ENCODE data around the gene CYB5D1.
"Not testable (repeated sequence)": the region's sequence is repeated elsewhere in the genome, so short reads cannot be mapped to it uniquely, and the experiment has no call there.

CYB5D1 gene, protein sequence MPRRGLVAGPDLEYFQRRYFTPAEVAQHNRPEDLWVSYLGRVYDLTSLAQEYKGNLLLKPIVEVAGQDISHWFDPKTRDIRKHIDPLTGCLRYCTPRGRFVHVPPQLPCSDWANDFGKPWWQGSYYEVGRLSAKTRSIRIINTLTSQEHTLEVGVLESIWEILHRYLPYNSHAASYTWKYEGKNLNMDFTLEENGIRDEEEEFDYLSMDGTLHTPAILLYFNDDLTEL

DNA sequence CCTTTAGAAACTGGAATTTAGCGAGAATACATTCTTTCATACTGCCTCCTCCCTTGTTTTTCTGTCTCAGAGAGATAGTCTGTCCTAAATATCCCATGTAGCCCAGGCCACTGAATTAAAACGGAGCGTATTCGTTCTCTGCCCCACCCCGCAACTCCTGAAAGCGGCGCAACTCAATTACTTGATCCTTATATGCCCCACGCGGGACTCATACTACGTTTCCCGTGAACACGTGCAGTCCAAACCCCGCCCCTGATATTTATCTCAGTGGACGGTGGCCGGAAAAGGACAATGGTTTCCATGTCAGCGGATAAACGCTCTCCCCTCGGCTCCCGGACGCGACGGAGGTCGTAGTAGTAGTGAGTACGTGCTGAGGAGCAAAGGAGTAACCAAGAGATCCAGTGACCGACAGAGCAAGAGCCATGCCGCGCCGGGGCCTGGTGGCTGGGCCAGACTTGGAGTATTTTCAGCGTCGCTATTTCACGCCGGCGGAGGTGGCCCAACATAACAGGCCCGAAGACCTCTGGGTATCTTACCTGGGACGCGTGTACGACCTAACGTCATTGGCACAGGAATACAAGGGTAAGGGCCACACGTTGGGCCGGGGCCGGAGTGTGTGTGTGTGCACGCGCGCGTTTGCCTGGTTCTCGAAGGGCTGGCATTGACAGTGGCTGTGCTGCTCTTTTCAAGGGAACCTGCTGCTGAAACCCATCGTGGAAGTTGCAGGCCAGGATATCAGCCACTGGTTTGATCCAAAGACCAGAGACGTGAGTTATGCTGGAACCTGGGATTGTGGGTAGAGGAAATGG is at the start of gene CYB5D1:
TSS of gene CYB5D1 (plus strand) at position 291 of the 809 bp plus-strand sequence. CDS start at position 423, 132 bp downstream.
- in situ Hi-C loops (cut with MboI; ENCODE audit: low sequenced_read_pairs): no loop called here

DNA sequence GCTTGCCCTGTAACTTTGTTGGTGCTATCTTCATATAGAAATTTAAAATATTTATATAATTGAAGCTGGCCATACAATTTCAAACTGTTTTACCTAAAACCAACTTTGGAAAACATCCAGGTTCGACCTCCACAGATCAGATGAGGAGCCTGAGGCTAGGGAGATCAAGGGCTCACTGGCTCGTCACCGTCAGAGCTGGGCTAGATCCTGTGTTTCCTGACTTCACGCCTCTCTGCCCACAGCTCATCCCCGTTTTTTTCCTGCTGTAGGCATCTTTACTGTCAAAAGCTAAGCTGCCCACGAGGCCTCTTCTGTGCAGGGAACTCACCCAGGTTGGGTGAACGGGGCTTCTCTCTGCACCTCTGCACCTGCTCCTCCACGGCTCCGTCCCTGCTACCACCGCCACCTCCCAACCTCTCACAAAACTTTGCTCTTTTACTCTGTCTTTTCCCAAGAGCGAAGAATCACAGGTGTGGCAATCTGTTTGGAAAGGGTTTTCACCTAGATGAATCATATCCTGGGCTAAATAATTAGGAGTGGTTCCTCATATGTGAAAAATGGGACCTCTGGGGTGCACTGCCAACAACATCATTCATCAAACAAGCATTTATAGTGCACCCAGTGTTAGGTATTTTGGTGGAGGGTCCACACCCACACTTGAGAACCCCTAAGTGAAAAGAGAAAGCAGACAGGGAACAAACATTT is 48.6 kb upstream of the CYB5D1 start:
- in situ Hi-C loops (cut with MboI; ENCODE audit: low sequenced_read_pairs): no loop called here

DNA sequence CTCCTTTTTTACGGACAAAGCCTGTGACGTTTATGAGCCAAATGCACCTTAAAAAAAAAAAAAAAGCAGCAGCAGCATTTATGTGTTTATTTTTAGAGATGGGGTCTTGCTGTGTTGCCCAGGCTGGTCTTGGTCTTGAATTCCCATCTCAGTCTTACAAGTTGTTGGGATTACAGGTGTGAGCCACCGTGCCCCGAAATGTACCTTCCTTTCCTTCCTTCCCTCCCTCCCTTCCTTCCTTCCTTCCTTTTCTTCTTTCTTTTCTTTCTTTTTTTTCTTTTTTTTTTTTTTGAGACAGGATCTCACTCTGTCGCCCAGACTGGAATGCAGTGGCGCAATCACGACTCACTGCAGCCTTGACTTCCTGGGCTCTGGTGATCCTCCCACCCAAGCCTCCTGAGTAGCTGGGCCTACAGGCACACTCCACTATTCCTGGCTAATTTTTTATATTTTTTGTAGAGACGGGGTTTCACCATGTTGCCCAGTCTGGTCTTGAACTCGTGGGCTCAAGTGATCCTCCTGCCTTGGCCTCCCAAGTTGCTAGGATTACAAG is 47.9 kb upstream of the CYB5D1 start:
- in situ Hi-C loops (cut with MboI; ENCODE audit: low sequenced_read_pairs): not testable (repeated sequence)

DNA sequence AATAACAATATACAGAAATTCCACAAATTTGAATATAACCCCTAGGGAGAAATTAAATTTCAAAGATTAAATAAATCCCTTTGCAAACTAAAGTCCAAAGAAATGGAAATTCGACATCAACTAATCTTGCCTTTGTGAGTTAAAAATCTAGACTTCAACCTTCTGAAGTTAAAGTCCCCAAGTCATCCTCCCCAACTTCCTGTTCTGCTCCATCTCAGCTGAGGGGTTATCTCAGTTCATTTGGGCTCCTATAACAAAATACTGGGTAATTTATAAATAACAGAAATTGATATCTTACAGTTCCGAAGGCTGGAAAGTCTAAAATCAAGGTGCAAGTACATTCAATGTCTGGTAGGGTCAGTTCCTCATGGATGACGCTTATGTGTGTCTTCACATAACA is 46.6 kb upstream of the CYB5D1 start:
- in situ Hi-C loops (cut with MboI; ENCODE audit: low sequenced_read_pairs): no loop called here

DNA sequence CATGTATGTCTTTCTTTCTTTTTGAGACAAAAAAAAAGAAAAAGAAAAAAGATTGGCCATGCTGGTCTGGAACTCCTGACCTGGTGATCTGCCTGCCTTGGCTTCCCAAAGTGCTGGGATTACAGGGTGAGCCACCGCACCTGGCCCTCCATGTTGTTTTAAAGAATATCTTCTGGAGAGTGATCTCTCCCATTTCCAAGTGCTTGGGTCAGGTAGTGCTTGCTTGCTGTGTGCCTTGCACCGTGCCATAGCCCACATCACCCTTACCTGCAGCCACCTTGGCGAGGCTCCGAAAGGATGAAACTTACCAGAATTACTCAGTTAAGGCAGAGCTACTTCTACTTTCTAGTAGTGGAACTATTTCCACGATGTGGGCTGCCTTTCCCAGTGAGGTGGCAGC is 42.8 kb upstream of the CYB5D1 start:
- in situ Hi-C loops (cut with MboI; ENCODE audit: low sequenced_read_pairs): no loop called here

DNA sequence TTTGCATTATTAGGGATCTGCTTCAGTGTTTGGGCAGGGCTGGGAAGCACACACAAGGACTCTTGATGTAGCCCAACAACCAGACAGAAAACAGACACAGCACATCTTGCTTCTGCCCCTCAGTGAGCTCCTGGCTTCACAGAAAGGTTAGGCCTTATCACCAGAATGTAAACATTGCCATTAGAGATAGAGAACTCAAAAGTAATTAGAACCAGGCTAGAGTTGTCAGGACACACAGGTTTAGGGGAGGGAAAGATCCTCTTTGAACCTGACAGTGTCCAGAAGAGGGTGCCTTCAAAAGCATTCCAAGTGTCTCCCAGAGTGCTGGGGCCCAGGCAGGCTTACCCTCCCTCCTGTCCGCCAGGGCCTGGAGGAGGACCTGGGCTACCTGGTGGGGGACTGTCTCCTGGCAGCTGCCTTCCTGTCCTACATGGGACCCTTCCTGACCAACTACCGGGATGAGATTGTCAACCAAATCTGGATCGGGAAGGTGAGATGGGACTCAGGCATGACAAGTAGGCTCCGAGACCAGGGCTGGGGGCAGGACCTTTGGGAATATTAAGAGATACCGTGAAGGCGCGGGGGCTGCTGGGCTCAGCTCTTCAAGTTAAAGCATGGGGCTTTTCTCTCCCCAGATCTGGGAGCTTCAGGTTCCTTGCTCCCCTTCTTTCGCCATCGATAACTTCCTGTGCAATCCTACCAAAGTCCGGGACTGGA is 40.7 kb upstream of the CYB5D1 start:
- in situ Hi-C loops (cut with MboI; ENCODE audit: low sequenced_read_pairs): no loop called here

DNA sequence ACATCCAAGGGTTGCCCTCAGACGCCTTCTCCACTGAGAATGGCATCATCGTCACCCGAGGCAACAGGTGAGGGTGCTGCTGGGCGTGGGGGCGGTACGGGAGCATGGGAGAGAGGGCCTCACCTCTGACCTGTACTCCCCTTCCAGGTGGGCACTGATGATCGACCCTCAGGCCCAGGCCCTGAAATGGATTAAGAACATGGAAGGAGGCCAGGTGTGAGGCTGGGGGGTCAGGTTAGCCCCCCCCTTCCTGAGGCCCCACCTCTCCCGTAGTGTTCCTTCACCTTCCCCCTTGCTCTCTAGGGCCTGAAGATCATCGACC is 40.2 kb upstream of the CYB5D1 start:
- in situ Hi-C loops (cut with MboI; ENCODE audit: low sequenced_read_pairs): no loop called here

DNA sequence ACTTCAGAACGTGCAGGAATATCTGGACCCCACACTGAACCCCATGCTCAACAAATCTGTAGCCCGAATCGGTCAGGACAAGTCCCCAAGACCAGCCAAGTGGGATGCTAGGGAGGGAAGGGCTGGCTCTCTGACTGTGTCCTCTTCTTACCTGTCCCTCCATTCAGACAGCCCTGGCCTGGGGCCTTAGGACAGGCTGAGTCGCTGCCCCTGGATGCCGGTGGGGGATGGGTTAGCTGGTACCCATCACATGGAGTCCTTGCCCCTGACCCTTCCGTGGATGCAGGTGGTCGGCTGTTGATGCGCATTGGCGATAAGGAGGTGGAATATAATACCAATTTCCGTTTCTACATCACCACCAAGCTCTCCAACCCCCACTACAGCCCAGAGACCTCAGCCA is 39.8 kb upstream of the CYB5D1 start:
- in situ Hi-C loops (cut with MboI; ENCODE audit: low sequenced_read_pairs): no loop called here

DNA sequence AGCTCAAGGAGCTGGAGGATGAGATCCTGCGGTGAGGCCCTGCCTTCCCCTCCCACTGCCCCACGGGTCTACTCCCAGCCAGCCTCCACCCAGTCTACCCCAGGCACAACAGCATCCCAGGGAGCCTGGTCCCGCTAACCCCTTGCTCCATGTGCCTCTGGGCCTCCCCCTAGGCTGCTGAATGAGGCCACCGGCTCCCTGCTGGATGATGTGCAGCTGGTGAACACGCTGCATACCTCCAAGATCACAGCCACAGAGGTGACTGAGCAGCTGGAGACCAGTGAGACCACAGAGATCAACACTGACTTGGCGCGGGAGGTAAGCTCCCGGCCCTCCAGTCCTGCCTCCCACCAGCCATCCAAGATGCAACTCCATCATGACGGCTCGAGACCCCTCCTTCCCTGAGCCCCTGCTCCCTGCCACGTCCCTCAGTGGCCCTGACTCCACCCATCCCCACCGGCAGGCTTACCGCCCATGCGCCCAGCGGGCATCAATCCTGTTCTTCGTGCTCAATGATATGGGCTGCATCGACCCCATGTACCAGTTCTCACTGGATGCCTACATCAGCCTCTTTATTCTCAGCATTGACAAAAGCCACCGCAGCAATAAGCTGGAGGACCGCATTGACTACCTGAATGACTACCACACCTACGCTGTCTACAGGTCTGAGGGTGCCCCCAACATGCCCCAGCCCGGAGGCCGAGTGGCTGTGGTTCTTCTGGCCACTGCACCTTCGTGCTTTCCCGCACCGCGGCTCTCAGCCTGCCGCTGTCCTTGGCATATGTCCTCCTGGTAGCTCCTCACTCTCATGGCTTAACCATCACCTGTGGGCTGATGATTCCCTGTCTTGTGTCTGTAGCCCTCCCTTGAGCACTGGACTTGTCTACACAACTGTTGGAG is 38.8 kb upstream of the CYB5D1 start:
- in situ Hi-C loops (cut with MboI; ENCODE audit: low sequenced_read_pairs): no loop called here

DNA sequence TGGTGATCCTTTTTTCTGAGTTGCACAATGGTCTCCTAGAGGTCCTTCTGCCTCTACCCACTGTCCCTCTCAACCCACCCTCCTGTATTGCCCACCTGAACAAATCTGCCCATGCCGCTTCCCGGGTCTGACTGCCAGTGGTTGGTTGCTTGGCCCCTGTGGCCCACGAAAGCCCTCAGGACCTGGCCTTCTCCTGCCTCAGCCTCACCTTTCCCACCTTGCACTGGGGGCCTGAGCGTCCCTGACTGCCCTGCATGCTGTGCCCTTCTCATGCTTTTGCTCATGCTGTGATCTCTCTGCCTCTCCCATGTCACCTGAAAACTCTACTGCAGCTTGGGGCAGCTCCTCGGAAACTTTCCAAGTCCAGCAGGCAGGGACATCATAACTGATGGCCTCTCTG is 37.6 kb upstream of the CYB5D1 start:
- in situ Hi-C loops (cut with MboI; ENCODE audit: low sequenced_read_pairs): no loop called here

DNA sequence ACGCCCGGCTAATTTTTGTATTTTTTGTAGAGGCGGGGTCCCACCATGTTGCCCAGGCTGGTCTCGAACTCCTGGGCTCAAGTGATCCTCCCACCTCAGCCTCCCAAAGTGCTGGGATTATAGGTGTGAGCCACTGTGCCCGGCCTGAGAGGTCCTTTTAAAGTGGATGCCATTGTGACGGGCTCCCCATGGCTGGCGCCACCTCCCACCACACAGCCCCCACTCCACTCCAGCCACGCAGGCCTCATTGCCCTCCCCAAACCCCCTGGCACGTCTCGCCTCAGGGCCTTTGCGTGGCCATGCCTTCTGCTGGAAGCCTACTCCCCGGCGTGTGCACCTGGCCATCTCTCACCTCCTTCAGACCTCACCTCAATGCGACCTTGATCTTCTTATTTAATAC is 35.7 kb upstream of the CYB5D1 start:
- in situ Hi-C loops (cut with MboI; ENCODE audit: low sequenced_read_pairs): no loop called here

DNA sequence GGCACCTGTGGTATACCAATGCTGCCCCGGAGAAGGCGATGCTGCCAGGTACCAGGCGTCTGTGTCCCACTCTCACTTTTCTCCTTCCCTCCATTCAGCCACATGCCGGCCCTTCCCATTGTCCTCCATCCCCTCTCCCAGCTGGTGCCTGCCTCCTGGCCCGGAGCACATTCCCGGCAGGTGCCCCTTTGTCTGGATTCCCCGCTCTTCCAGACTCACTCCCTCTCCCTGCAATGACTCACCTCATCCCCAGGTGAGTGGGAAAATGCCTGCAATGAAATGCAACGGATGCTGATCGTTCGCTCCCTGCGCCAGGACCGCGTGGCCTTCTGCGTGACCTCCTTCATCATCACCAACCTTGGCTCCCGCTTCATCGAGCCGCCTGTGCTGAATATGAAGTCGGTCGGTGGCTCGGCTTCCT is 34.2 kb upstream of the CYB5D1 start:
- in situ Hi-C loops (cut with MboI; ENCODE audit: low sequenced_read_pairs): no loop called here

DNA sequence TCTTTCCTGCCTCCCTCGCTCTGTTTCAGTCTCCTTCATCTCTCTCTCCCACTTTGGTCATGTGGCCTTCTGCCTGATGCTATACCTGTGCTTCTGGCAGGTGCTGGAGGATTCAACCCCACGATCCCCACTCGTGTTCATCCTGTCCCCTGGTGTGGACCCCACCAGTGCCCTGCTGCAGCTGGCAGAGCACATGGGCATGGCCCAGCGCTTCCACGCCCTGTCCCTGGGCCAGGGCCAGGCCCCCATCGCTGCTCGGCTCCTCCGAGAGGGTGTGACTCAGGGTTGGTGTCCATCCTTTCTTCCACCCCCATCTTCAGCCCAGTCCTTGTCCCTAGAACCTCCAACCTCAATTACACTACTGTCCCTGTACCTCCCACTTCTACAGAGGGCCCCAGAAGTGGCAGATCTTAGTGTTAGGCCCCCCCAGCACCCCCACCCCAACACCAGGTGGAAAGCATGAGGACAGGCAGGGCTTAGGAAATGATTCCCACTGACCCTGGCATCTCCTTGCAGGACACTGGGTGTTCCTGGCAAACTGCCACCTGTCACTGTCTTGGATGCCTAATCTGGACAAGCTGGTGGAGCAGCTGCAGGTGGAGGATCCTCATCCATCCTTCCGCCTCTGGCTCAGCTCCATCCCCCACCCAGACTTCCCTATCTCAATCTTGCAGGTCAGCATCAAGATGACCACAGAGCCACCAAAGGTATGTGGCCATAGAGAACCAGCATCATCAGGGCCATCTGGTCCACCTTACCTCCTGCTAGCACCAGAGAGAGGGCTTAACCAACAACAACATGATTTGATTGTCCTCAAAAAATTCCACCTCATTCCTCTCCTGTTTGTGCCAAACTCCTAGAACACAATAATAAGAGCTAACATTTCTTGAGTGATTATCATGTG is 33.5 kb upstream of the CYB5D1 start:
- in situ Hi-C loops (cut with MboI; ENCODE audit: low sequenced_read_pairs): no loop called here

DNA sequence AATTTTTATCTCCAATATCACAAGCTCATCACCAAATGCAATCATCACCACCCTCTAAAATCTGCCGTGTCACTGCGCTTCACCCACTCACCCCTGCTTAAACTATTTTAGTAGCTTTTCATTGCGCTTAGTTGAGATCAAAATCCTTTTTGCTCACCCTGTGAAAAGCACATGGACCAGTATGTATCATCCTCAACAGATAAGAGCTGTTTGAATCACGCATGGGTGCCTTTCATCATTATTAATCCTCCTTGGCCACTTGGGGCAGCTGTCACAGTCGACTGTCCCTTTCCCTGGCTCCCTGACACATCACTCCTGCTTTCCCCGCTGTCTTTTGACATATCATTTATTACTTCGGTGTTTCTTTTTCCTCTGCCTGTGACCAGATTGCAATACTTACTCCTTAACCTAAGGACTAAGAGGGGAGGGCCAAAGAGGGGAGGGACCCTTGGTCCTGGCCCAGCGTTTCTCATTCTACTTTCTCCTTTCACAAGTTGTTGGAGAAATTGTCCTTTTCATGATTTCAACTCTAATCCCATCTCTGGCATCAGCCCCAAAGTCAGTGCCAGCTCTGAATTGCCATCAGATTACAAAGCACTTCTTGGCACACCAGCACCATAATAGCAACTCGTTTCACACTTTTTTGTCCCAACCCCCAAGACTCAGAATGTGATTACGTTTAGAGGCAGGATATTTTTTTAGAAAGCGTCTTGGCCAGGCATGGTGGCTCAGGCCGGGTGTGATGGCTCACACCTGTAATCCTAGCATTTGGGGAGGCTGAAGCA is 32.4 kb upstream of the CYB5D1 start:
- in situ Hi-C loops (cut with MboI; ENCODE audit: low sequenced_read_pairs): no loop called here

DNA sequence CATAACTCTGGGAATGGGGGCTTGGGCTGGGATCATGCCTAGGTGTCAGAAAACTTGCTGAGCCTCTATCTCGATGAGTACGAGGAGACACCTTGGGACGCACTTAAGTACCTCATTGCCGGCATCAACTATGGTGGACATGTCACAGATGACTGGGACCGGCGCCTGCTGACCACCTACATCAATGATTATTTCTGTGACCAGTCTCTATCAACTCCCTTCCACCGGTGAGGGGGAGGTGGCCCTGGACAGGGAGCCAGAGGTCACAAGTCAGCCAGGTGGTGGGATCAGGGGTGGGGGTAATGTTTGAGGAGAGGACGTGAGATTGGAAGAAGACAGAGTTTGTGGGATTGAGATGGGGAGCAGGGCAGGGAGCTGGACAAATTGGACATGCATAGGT is 27.2 kb upstream of the CYB5D1 start:
- in situ Hi-C loops (cut with MboI; ENCODE audit: low sequenced_read_pairs): no loop called here

DNA sequence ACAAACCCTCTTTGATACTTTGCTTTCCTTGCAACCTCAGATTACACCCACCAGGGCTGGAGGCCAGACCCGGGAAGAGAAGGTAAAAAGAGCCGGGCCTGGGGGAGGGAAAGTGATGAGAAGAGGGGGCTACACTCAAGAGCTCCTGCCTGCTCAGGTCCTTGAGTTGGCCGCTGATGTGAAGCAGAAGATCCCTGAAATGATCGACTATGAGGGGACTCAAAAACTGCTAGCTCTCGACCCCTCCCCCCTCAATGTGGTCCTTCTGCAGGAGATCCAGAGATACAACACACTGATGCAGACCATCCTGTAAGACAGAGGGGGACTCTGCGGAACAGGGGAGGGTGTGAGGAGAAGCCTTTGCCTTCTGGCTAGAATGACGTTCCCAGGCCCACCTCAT is 26.6 kb upstream of the CYB5D1 start:
- in situ Hi-C loops (cut with MboI; ENCODE audit: low sequenced_read_pairs): no loop called here

DNA sequence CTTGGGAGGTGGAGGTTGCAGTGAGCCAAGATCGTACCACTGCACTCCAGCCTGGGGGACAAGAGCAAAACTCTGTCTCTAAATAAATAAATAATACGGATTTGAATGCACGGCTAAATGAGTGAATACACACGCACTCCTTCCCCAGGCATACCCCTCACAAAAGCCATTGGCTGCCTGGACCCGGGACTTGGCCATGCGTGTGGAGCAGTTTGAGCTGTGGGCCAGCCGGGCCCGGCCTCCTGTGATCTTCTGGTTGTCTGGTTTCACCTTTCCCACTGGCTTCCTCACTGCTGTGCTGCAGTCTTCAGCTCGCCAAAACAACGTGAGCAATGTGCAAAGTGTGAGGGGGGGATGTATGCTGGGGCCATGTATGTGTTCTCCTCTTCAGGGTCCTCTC is 25.4 kb upstream of the CYB5D1 start:
- in situ Hi-C loops (cut with MboI; ENCODE audit: low sequenced_read_pairs): no loop called here

DNA sequence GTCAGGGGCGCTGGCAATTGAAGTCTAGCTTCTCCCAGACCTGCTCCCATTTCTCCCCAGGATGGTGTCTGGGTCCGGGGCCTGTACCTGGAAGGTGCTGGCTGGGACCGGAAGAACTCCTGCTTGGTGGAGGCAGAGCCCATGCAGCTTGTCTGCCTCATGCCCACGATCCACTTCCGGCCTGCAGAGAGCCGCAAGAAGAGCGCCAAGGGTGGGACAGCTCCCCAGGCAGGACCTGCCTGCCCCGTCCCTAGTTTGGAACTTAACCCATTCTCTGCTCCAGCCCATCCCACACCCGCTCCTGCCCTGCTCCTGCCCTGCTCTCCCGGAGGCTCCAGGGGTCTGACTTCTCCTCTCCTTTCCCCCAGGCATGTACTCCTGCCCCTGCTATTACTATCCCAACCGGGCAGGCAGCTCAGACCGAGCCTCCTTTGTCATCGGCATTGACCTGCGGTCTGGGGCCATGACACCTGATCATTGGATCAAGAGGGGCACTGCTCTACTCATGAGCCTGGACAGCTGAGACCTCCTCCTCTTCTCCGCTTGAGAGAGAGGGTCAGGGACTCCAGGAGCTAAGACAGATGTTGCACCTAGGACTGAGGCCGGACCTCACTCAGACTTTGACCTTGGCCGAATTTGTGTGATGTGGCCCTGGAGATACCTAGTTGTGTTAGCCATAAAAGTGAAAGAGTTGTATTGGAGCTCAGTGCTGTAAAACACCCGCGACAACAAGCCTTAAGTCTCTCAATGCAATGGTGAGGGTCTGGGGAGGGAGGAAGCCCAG is 24.6 kb upstream of the CYB5D1 start:
- in situ Hi-C loops (cut with MboI; ENCODE audit: low sequenced_read_pairs): no loop called here

Measured in hTERT RPE-1 (cell line).